Activated CD8-positive, alpha-beta memory T cell treated with anti-CD3 and anti-CD28 coated beads for 48 hours (primary cell): Measurements from ENCODE around the gene VWA2.
"Not testable (repeated sequence)": the region's sequence is repeated elsewhere in the genome, so short reads cannot be mapped to it uniquely, and the experiment has no call there.

Experiments used
- DNase-seq, 3 experiments: peaks; one replicate each; pipeline ENCODE4 v3.0.0-alpha.2; 2020; ENCODE audit warnings: low read depth in 2 of 3, low spot score in 2 of 3

VWA2 gene

DNA sequence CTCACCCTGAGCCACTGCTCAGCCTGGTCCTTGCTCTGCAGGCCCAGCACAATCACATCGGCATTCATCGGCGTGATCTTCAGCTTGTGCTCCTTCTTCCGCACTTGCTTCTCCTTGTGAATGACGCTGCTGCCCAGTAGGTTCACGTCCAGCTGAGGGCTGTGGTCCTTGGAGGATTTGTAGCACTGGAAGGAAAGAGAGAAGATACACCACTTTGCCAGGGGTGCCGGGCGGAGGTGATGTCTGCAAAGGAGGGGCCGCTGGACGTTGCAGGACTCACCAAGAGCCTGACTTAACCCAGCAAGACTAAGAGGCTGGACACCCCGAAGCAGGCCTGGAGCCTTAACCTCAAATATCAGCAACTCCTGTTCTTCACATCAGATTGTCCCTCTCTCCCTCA lies 74.8 kb downstream of the VWA2 start:
- no peak for DNase-seq

- DNase-seq = no peak
These were observed 76.7 kb downstream of the VWA2 start for GRCh38 chr10:114315566-114316420.

DNA sequence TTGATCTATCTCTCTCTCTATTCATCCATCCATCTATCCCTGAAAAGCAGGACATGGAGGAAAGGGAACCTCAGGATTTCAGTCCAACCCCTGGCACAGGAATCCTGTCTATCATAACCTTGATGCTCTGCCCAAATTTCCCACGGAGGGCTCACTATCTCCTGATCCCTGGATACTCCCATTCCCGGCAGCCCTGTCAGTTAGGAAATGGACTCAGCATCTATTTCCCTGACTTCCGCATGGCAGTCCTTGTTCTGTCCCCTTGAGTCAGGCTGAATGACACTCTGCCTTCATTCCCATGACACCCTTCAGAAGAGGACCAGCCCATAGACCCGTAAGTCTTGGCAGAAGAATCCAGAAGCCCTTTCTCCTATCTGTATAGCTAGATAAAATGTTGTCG lies 77.7 kb downstream of the VWA2 start:
- DNase-seq = no peak

- DNase-seq = no peak
These were observed 80.6 kb downstream of the VWA2 start for GRCh38 chr10:114319406-114320248.

- DNase-seq = no peak
These were observed 81.4 kb downstream of the VWA2 start for GRCh38 chr10:114320249-114321116.

DNA sequence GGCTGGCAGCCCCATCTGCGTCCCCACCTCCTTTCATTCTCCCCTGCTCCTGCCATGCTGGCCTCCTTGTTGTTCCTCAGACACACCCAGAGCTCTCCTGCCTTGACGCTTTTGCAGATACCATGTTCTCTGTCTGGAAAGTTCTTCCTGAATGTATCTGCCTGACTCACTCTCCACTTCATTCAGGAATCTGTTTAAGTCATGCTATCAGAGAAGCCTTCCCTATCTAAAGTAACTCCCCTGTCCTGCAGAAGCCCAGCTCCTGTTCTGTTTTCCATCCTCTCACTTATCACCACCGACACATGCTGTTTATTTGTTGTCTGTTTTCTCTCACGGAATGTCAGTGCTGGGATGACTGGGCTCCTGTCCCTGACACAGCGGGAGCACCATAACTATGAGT lies 83.3 kb downstream of the VWA2 start:
- DNase-seq = no peak

DNA sequence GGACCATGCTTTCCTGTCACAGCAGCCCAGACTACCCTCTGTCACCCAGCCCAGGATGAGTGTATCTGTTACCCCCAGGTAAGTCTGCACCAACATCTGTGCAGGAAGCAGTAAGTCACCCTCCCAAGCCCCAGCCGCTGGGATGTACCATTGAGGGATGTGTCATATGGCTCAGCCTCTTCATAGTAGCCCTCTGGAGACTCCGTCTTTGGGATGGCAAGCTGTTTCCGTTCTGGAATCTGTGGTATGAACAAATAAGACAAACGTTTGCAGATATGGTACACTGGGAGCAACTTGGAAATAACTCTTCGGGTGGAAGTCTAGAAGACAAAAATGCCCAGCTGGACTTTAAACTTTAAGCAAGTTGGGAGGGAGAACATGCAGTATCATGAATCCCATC lies 84.0 kb downstream of the VWA2 start:
- no peak for DNase-seq

- DNase-seq = no peak
These were observed 87.7 kb downstream of the VWA2 start for GRCh38 chr10:114326795-114327194.

DNA sequence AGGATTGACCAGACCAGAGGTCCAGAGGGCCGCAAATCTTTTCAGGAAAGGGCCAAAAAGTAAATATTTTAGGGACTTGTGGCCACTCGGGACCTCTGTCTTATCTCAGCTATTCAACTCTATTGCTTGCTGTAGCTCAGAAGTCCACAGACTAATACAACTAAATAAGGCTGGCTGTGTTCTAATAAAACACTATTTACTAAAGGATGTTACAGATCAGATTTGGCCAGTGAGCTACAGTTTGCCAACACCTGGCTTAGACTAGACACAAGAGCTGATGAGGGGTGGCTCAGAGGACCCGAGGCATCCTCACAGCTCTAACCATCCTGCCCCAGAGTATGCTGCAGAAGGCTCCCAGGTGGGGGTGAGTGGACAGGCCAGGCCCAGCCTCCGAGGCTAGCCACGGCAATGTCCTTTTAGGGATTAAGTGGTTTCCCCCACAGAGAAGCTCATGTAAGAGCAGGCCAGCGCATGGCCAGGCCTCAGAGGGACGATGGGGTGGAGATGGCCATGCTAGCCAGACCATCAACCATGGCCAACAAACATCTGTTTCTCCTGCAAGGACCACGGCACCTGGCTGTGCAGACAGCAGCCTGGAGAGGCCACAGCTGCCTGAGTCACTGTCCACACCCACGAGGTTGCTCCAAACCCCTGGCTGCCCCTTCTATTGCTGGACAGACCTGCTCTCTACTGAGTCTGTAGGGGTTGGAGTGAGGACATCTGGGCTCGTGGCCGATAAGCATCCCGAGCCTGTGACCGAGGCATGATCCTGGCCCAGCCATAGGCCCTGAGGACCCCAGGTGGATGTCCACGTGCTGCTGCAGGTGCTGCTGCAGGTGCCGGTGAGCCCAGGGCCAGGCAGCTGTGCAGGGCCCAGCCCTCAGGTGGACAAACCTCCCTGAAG lies 88.7 kb downstream of the VWA2 start:
- no peak for DNase-seq

GRCh38 chr10:114328441-114328812 lies 89.4 kb downstream of the VWA2 start:
- DNase-seq = no peak

DNA sequence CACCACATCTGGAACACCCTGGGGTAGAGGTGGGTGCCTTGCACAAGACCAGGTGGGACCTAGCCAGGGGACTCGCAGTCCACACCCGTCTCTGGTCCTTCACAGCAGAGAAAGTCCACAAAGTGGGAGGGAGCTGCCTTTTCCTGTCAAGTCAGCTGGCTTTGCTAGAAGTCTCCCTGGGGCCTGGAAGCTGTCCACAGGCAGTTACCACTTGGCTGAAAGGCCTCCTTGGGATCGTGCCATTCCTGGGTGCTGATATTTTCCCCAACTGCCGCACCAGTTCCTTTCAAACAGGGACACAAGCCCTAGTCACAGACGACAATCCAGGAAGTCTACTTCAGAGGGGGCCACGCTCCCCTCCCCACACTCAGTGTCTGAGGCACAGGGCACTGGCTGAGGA lies 89.8 kb downstream of the VWA2 start:
- no peak for DNase-seq

DNA sequence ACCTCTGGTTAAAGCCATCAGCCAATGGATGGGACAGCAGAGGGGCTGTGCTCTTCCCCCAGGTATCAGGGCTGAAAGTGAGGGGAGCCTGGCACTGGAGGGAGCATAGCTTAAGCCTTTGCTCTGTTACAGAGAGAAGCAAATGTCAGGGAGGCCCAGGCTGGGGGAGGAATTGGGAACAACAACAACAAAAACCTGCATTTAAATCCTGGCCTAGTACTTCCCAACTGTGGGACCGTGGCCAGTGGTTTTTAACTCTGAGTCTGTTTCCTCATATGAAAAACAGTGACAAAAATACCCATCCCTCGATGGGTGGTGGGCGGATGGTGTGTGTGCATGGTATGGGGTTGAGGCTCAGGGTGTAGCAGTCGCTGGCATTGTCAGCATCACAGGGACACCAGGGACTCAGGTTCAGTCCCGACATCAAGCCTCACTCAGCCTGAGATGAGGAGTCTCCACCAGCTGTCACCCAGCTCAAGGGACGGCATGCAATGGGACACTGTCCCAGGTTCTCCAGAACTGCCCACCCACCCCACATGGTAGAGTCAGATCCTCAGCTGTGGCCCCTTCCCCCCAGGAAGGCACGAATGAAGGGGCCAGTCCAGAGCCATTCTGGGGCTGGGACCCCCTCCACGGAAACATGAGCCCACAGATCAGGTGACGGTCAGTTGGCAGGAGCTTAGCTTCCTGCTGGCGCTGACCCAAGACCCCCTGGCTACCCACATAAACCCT lies 90.7 kb downstream of the VWA2 start:
- no peak for DNase-seq

DNA sequence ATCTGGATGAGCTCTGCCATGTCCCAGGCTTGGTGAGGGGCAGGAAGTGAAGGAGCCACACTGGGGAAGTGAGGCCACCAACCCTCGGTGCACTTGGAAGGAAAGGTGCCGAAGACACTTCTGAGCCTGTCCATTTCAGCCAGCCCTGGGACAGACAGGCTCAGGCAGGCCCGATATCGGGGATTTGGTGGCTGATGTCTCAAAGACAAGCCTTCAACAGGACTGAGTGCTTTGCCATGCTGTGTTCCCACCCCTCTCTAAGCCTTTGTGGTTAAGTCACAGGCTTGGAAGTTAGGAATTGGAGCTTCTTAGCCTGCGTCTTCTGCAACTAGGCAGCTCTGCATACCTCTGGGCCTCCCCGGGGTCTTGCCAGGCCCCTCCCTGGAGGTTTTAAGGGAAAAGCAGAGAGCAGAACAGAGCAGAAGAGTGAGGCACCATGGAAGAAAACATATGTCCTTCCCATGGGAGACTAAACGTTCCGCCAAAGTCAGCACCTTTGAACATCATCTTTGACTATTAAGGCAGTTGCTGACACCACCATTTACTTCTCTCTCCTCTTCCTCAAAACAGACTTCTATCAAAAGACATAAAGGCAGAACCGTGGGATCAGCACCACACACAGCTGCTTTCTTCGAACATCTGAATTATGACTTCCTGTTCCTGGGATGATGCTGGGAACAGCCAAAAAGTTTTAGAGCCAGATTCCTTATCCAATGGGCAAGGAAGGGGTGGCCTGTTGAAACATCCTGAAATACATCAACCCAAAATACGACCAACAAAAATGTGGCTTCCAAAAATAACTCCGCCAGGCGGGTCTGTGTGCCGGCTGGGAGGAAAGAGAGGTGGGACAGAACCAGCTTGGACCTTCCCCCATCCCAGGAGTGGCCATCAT lies 93.5 kb downstream of the VWA2 start:
- no peak for DNase-seq

GRCh38 chr10:114333441-114333840 lies 94.4 kb downstream of the VWA2 start:
- not testable (repeated sequence) for DNase-seq

DNA sequence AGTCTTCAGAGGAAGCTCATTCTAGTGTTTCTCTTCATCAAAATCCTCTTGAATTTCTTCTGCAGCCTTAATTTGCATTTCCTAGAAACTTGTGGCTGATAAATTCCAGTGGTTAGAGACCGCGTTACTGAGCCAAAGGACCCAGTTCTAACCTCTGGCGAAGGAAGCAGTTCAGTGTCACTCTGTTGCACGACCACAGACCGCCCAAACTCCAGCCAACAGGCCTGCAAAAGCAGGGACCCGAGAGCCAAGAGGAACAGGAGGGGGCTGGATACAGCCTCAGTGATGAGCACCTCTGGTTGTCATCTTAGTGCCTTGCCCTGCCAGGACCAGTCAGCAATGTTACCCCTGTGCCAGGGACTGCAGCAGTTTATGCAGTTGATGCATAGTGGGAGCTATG lies 95.2 kb downstream of the VWA2 start:
- DNase-seq = no peak

DNA sequence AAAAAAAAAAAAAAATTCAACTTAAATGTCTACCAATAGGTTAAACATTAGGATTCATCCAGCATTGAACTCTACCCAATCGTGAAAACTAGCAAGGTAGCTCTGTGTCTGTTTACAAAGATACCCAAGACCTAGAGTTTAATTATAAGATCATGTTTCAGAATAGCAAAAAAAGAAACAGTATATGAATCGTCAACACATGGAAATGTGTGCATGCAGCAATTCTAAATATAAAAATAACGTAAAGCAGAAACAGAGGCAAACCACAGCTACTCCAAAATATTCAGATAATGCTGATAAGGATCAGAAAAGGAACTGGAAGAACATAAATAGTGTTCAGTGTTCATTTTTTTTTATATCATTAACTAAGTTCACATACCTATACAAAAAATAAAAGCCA lies 96.6 kb downstream of the VWA2 start:
- DNase-seq = no peak

DNA sequence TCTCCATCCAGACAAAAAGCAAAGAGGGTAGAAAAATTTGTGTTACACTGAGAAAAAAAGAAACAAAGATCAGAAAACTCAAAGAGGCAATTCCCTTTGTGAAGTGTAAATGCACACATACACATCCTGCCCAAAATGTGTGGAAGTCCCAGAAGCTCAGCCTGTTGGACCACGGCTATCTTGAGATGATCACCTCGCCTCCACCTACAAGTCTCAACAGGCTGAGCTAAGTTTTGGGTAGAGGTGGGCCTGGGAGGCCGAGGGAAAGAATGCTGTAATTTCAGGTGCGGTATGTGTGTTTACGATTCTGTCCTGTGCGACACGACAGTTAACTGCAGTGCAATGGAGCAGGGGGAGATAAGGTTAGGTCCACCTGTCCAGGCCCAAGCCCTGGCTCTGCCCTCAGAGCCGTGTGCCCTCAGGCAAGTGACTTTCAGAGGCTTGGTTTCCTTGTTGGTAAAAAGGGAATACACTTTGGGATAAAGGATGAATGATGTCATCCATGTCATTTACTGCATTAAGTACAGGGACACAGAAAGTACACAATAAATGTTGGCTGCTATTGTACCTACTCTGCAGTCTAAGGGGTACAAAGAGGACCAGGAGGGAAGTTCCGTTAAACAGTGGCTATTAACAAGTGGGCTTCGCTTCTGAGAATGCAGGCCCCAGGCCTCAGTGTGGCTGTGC lies 97.9 kb downstream of the VWA2 start:
- no peak for DNase-seq
